ENCODE data around the gene ZNF688. TPM values are rescaled to one million over a fixed set of nuclear protein-coding genes. Genes with fewer than 3 reads are reported as not detected.

ZNF688 gene
- total RNA-seq, 1 experiment from 2014 or later: 5.5 TPM

GRCh38 chr16:30530163-30531037 lies 41.1 kb downstream of the ZNF688 start:
- no peaks in the 10 kb centered on the region for H3F3A ChIP-seq (ENCODE audit: low read length, unreplicated experiment)
- H3K9me2 ChIP-seq (replicated peaks; ENCODE audit: low read length): no peaks in the 10 kb centered on the region
- H3K4me3 ChIP-seq (ENCODE audit: low read length): no peak overlapping the region
- no TSS peak for BruUV-seq (replicated peaks)
- no peak overlapping the region for H3K4me2 ChIP-seq (ENCODE audit: low read length)
- H3K36me3 ChIP-seq (ENCODE audit: low read depth, low read length): no peaks in the 10 kb centered on the region
- no peaks in the 10 kb centered on the region for H4K20me1 ChIP-seq (ENCODE audit: low read length)
- TF ChIP-seq EZH2phosphoT487 (IDR thresholded peaks at IDR 0.05; ENCODE audit: borderline replicate concordance, low read length): no peak
- TF ChIP-seq, protein P1, sequence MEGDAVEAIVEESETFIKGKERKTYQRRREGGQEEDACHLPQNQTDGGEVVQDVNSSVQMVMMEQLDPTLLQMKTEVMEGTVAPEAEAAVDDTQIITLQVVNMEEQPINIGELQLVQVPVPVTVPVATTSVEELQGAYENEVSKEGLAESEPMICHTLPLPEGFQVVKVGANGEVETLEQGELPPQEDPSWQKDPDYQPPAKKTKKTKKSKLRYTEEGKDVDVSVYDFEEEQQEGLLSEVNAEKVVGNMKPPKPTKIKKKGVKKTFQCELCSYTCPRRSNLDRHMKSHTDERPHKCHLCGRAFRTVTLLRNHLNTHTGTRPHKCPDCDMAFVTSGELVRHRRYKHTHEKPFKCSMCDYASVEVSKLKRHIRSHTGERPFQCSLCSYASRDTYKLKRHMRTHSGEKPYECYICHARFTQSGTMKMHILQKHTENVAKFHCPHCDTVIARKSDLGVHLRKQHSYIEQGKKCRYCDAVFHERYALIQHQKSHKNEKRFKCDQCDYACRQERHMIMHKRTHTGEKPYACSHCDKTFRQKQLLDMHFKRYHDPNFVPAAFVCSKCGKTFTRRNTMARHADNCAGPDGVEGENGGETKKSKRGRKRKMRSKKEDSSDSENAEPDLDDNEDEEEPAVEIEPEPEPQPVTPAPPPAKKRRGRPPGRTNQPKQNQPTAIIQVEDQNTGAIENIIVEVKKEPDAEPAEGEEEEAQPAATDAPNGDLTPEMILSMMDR (conservative IDR thresholded peaks at IDR 0.05; ENCODE audit: low read depth, low read length): no peak
- TF ChIP-seq EZH2 (IDR thresholded peaks at IDR 0.05; ENCODE audit: low read length, unreplicated experiment): no peak
- DNase-seq (no peak), ATAC-seq (no peak)
- ChIA-PET POLR2A (ENCODE audit: unreplicated experiment) (no interaction called here), CTCF (no interaction called here)
- no peak overlapping the region for H2AFZ ChIP-seq (ENCODE audit: low read length)
- H3K9ac ChIP-seq (ENCODE audit: low read length): no peak overlapping the region
- H3K9me3 ChIP-seq (ENCODE audit: low read length): no peaks in the 10 kb centered on the region
- intact Hi-C loops (cut with micrococcal nuclease): no loop called here
- peaks cover 28% of the 10 kb centered on the region for H3K79me2 ChIP-seq (ENCODE audit: low read length)
- no peak overlapping the region for H3K27ac ChIP-seq (ENCODE audit: low read length)
- H3K27me3 ChIP-seq (ENCODE audit: low read length): no peaks in the 10 kb centered on the region
- peaks cover 16% of the 10 kb centered on the region for H3K4me1 ChIP-seq (ENCODE audit: insufficient read depth, low read length)

- ChIA-PET CTCF (no interaction called here), POLR2A (ENCODE audit: unreplicated experiment) (no interaction called here)
- Histone ChIP-seq H3K9me2 (replicated peaks; ENCODE audit: low read length) (no peaks in the 10 kb centered on the region), H3K27ac (ENCODE audit: low read length) (no peak overlapping the region), H3K36me3 (ENCODE audit: low read depth, low read length) (no peaks in the 10 kb centered on the region), H2AFZ (ENCODE audit: low read length) (no peak overlapping the region), H3K27me3 (ENCODE audit: low read length) (no peaks in the 10 kb centered on the region), H3K4me3 (ENCODE audit: low read length) (no peak overlapping the region), H3K4me2 (ENCODE audit: low read length) (no peak overlapping the region), H3K79me2 (ENCODE audit: low read length) (peaks cover 19% of the 10 kb centered on the region), H3K9ac (ENCODE audit: low read length) (no peak overlapping the region), H3F3A (ENCODE audit: low read length, unreplicated experiment) (no peaks in the 10 kb centered on the region), H3K4me1 (ENCODE audit: insufficient read depth, low read length) (peaks cover 11% of the 10 kb centered on the region), H4K20me1 (ENCODE audit: low read length) (no peaks in the 10 kb centered on the region), H3K9me3 (ENCODE audit: low read length) (no peaks in the 10 kb centered on the region)
- intact Hi-C loops (cut with micrococcal nuclease): loop anchor here (10.0 kb wide), 2 partner anchors 84 to 106 kb away; partner anchors contain the start of gene SEPHS2
- ATAC-seq (no peak), DNase-seq (no peak)
- BruUV-seq (replicated peaks): no TSS peak
- TF ChIP-seq EZH2phosphoT487 (IDR thresholded peaks at IDR 0.05; ENCODE audit: borderline replicate concordance, low read length): no peak
- TF ChIP-seq, protein P1 (conservative IDR thresholded peaks at IDR 0.05; ENCODE audit: low read depth, low read length): no peak
- no peak for TF ChIP-seq EZH2 (IDR thresholded peaks at IDR 0.05; ENCODE audit: low read length, unreplicated experiment)
Observed at GRCh38 chr16:30528799-30529457, 42.6 kb downstream of the ZNF688 start.
